ELR (cell line): Measurements from ENCODE around the gene OTOG.

Experiments
- DNase-seq: peaks from one replicate; pipeline ENCODE4 v3.0.0-alpha.2; 2015; ENCODE audit warnings: low read depth

The OTOG gene

GRCh38 chr11:17517186-17517585 lies 29.9 kb upstream of the OTOG start:
- DNase-seq: no peak

GRCh38 chr11:17518366-17518765 lies 28.7 kb upstream of the OTOG start:
- DNase-seq: no peak

DNA sequence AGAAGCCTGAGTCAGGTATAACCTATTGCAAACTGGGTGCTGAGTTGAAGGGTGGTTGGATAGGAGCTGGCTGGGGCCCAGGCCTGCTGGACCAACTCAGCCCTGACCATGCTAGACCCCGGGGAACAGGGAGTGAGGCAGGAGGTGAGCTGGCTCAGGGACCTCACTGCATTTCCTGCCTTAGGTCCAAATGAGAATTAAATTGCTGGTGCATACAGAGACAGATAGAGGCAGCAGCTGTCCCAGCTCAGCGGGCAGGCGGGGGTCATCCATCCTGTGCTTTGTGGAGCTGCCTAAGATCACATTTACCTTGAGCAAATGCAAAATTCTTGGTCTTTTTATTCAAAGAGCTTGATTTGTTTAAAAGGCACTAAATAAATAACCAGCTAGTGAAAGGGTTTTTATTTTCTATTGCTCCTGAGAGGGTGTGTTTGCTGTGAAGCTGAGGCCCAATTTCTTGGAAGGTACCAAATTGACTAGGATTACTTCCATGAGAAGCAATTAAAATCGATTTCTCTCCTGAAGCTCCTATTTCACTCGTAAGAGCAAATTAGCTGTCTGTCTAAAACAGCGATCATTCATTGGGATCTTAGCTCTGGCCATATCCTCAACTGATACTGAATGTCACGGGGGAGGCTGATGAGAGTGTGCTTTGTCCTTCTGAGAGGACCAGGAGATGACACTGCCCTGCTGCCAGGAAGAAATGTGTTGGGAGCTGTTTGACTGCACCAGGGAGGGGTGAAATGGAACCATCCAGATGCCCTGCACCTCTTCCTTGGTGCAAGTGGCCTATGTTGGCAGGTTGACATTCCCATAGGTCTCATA lies 27.8 kb upstream of the OTOG start:
- DNase-seq: no peak

- DNase-seq: no peak
Observed at GRCh38 chr11:17521106-17521900, 25.8 kb upstream of the OTOG start.

- DNase-seq: no peak
Observed at GRCh38 chr11:17522655-17523054, 24.4 kb upstream of the OTOG start.

DNA sequence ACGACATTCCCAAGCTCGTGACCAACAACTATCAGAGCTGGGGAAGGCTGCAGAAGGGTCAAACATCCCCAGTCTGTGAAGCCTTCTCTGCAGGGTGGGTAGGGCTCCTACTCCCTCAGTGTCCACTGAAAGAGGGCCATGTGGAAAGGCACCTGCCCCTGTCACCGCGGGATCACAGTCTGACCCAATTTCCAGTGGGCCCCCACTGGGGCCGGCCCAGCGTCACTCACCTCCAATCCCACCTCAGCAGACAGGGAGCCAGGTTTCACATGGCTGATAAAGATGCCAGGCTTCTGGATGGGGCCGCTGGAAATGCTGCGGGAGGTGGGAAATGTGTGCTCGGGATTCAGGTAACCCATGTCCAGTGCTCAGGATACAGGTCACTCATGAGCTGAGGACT lies 22.8 kb upstream of the OTOG start:
- DNase-seq: no peak

DNA sequence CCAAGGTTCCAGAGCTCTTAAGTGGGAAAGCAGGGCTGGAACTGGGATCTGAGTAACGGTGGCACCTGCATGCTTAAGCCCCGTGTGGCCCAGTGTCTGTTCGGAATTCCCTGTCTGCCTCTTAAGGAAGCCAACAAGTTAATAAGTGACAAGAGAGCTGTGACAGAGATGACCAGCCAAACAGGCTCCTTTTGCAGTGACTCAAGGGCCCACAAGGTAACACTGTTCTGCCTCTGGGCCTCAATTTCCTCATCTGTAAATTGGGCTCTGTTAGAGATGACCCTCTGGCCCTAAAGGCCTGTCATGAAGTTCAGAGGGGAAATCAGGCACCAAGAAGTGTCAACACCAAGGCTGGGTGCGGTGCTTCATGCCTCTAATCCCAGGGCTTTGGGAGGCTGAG lies 21.5 kb upstream of the OTOG start:
- no peak for DNase-seq

DNA sequence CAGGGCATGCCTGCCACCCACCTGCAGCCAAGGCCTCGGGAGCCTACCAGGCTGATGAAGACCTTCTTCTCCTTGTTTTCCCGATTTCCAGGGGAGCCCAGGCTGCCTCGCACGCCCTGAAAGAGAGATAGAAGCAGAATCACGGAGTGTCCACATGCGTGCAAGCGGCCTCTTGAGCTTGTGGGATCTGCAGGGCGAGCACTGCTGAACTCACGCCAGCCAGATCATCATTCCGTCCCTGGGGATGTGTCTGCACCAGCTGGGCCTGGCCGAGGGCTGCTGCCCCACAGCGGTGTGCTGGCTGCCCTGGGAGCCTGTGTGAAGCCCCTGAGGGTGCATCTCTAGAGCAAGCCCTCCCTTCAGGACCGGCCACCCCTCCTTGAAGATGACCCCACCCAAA lies 20.7 kb upstream of the OTOG start:
- DNase-seq: no peak

DNA sequence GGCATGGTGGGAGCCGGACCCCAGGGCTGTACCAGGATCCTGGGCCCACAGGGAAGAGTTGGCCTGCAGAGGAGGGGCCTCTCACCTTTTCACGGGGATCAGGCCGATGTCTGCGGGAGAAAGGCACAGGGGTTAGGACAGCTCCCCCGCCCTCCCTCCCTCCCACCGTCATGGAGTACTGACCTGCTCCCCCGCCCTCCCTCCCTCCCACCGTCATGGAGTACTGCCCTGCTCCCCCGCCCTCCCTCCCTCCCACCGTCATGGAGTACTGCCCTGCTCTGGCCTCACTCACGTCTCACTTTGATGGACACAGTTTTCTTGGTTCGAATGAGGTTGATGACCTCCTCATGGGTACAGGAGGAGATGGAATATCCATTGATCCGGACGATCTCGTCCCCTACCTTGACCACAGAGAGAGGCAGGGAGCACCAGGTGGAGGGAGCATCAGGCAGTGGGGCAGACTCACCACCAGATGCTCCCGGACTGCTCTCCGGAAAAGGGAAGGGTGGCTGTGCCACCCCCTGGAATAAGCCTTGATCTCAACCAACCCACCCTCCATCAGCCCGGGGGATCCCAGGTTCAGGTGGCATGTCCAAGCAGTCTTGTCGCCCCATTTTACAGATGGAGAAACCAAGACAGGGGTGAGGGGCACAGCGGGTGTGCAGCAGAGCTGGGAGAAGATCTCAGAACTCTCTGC lies 20.0 kb upstream of the OTOG start:
- no peak for DNase-seq

- no peak for DNase-seq
Observed at GRCh38 chr11:17527628-17527995, 19.4 kb upstream of the OTOG start.

GRCh38 chr11:17528181-17528691 lies 18.8 kb upstream of the OTOG start:
- peak; percentile 60 for DNase-seq

GRCh38 chr11:17528906-17529843 lies 17.9 kb upstream of the OTOG start:
- DNase-seq: no peak

- DNase-seq: no peak
Observed at GRCh38 chr11:17529844-17530185, 17.2 kb upstream of the OTOG start.

GRCh38 chr11:17531071-17531600 lies 15.9 kb upstream of the OTOG start:
- no peak for DNase-seq

DNA sequence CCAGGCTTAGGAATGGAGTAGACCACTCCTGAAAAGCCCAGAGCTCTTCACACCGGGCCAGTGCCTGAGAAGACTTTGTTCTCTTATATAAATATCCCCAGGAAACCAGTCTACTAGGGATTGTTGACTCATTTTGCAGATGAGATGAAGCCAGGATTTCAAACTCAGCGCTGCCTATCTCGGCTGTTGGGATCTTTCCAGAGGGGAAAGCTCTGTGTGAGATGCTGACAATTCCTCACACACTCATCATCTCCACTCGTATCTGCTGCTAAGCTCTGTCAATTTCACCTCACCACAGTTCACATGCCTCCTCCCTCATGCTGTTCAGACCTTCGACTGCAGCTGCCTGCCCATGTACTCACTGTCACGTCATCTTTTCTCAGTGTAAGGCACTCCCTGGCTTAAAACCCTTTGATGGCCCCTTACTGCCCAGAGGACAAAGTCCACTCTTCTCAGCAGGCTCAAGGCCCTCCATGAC lies 15.4 kb upstream of the OTOG start:
- peak; percentile 60 for DNase-seq

GRCh38 chr11:17532784-17533183 lies 14.3 kb upstream of the OTOG start:
- DNase-seq: no peak

- DNase-seq: no peak
Observed at GRCh38 chr11:17533341-17533740, 13.7 kb upstream of the OTOG start.

- no peak for DNase-seq
Observed at GRCh38 chr11:17533778-17534415, 13.2 kb upstream of the OTOG start.

- DNase-seq: no peak
Observed at GRCh38 chr11:17535488-17535887, 11.6 kb upstream of the OTOG start.

DNA sequence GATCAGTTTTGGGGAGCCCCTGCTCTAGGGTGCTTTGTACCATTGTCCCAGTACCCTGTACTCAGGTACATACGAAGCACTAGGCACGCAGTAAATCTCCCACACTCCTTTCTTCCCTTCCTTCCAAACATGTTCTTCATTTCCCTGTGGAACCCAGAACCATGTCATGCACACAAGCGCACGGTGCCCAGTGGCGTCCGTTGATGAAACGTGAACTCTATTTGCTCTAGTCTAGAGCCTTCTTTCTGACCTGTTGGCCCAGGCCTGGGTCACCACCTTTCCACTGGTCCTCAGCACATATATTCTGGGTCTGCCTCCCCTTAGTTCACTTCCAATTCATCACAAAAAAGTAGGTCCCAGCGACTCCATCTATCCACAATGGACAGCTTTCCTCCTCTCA lies 9.8 kb upstream of the OTOG start:
- no peak for DNase-seq

DNA sequence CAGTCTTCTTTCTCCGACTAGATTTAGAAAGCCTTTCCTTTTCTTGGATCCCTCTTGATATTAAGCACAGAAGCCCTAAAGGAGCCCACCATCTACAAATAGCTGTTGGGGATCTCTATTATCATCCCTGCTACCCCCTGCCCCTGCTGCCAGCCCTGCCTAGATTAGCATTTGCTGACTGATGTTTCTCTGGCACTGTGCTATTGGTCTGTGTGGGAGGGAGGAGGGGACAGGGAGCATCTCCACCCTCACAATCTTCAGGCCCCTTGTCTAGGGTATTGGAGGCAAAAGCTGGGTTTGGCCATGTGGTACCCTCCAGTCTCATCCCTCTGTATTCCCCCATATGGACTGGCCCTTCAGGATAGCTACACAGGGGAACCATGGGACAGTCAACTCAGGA lies 9.0 kb upstream of the OTOG start:
- no peak for DNase-seq
